Measurements from ENCODE around the gene SARNP.
A peak's percentile ranks its signal among the peaks of the same experiment; 100 is the strongest.
"Not testable (repeated sequence)": the region's sequence is repeated elsewhere in the genome, so short reads cannot be mapped to it uniquely, and the experiment has no call there.

The SARNP gene

DNA sequence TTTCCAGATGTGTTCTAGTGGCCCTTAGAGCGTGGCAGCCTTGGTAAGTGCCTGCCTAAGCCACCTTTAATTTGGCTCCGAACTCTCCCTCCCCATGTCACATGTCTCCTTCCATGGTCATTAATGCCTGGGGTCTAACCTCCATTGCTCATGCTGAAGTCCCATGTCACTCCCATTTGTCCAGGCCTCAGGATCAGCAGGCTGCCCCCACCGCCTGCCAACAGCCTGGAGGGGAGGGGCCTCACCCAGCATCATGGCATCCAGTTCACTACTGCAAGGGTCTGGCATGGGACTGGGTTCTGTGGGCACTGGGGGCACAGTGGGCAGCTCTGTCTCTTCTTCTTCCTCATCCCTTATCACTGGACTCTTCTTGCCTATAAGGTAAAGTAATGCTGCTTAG lies 20.8 kb upstream of the SARNP start:
- no peak for DNase-seq

DNA sequence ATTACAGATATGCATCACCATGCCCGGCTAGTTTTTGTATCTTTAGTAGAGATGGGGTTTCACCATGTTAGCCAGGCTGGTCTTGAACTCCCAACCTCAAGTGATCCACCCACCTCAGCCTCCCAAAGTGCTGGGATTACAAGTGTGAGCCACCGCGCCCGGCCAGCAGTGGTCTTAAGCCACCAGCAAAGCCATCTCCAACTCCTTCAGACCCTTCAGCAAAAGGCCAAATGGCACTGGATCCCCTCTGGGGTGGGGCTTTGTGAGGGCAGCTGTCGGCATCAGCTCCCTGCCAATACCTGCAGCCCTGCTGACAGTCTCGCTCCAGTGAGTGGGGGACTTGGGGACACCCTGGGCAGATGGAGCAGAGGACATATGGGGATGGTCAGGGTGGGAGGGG lies 16.9 kb upstream of the SARNP start:
- DNase-seq: not testable (repeated sequence)

- DNase-seq: no peak
Measured at GRCh38 chr12:55833056-55833455, 15.5 kb upstream of the SARNP start.

GRCh38 chr12:55831447-55831815 lies 13.9 kb upstream of the SARNP start:
- DNase-seq: no peak

DNA sequence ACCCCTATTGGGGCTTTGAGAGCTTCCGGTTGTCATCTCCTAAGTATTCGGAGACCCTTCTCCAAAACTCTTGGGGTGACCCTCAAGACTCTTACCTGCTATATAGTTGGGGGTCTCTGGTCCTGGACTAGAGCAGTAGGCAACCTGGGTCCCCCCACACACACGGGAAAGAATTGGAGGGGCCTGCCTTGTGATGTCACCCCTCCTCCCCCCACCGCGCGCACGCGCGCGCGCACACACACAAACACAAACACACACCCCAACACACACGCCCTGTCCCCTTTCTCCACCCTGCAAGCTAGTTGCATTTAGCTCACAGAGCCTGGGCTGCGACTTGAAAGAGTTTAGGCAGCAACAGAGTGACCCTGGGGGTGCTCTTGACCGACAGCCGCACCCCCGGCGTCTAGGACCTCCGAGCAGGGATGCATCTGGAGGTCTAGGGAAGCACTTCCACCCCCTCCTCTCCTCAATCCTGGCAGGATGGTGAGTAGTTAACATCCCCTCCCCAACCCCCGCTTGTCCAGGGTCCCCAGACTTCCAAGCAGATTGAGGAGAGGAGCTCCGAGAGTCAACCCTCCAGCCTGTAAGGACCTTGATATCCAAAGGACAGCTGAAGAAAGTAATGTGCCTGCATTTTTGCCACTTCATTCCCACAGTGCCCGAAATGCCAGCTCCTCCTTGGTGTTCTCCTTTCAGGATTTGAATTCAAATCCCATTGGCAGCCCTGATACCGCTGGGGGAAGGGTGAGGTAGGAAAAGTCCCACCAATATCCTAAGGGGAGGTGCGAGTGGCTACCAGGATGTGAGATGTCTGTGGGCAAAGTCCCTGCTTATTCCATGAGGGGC lies 13.3 kb upstream of the SARNP start:
- peak in 2 of 4 experiments; percentile 9 to 51 for DNase-seq

- DNase-seq: peak in 1 of 4 experiments; percentile 28
Measured at GRCh38 chr12:55829967-55830600, 12.6 kb upstream of the SARNP start.

DNA sequence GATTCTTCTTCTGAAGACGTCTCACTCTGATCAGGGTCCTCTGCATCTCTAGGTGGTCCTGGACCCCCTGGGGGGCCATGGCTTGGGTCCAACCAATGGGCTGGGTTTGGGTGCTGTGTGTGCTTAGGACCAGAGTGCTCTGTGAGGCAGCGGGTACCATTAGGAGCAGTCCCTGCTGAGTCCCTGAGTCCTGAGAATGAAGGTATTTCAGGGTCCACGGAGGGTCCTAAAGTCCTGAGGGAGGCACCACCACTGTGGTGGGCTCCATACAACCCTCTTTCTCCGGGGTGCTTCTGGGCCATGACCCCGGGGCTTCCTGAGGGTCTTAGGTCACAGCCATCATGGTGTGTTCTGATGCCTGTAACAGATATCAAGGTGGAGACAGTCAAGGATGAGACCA lies 10.8 kb upstream of the SARNP start:
- DNase-seq: no peak

- DNase-seq: no peak
Measured at GRCh38 chr12:55827806-55828205, 10.3 kb upstream of the SARNP start.

DNA sequence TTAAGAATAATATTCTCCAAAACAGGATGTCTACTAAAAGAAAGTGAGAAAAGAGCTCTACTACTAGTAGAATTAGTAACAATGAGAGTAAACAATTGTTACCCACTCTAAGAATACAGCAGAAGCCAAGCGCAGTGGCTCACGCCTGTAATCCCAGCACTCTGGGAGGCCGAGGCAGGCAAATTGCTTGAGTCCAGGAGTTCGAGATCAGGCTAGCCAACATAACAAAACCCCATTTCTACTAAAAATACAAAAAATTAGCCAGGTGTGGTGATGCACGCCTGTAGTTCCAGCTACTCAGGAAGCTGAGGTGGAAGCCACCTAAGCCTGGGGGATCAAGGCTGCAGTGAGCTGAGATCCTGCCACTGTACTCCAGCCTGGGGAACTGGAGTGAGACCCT lies 7.2 kb upstream of the SARNP start:
- DNase-seq: no peak

DNA sequence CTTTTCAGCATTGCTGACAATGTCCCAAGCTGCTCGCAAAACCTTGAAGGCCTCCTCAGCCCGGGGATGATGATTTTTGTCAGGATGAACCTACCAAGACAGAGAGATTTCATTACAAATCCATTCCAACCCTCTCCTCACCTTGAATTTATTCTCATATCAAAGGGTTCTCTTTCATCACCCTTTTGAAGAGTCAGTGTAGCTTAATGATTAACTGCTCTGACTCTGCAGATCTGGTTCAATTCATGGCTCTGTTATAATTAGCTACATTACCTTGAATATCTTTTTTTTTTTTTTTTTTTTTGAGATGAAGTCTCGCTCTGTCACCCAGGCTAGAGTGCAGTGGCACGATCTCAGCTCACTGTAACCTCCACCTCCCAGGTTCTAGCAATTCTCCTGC lies 5.9 kb upstream of the SARNP start:
- DNase-seq: no peak

DNA sequence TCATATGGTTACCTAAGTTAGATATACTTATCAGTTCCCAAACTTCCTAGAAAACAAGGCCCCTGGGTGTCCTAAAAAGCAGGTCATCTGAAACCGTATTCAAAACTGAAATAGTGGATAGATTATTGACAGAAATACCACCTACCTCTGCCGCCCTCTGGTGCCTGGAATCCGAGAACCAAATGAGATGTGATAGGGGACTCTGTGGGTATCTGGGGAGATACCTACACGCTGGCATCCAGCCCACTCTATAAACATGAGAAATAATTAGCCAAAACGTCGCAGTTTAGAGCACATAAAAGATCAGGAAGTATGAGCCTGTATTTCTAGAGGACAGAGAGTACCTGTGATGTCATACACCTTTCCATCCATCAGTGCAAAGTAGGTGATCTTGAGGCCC lies 4.7 kb upstream of the SARNP start:
- DNase-seq: no peak

- DNase-seq: no peak
Measured at GRCh38 chr12:55820679-55821078, 3.2 kb upstream of the SARNP start.

- no peak for DNase-seq
Measured at GRCh38 chr12:55818886-55819285, 1.4 kb upstream of the SARNP start.

DNA sequence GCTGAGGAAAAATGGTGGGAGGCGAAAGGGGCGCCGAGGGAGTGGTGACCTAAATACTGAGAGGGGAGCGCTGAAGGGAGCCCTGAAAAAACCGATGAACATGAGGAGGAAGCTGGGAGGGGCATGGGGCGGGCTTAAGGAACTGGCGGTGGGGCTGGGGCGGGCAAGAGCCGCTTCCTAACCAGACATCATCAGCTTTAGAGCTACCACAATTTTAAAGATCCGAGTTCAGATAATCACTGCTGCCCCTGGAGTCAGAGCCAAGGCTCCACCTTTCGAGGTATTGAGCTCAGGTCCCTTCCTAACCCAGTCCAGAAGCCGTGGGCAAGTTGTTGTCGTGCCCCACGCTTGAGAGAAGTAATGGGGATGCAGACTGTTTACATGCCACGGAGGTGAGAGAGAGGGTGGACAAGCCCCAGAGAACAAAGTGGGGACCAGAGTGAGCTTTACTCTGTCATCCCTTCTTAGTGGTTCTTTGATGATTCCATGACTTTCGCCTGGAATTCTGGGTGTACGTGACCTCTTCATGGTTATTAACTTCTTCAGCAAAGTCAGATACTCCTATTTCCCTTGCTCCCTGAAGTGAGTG lies 710 bp upstream of the SARNP start:
- DNase-seq: no peak

DNA sequence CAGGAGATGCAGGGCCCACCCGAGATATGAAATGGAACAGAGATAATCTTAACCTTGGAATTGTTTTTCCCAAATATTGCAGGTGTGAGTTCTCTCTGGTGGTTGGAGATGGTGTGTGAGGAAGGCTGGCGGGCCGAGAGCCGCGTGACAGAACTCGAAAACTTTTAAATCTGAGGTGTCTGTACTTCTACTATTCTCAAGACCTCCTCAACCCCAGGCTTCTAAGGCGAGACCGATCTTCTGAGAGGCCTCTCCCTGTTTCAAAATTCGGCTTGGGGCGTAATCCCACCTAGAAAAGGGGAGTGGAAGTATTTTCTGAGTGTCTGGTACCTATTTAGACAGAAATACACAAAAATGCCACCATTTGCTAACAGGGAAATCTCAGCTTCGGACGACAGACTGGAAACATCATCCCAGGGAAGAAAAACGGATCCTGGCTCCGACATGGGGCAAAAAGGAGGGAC lies 611 bp downstream of the SARNP start:
- DNase-seq: no peak

DNA sequence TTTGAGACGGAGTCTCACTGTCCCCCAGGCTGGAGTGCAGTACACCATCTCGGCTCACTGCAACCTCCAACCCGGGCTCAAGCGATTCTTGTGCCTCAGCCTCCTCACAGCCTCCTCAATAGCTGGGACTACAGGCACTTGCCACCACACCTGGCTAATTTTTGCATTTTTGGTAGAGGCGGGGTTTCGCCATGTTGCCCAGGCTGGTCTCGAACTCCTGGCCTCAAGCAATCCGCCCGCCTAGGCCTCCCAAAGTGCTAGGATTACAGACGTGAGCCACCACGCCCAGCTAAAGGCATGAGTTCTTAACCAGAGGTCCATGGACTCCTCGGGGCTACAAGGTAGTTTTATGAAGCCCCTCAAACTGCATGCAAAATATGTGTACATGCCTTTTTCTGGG lies 2.1 kb downstream of the SARNP start:
- DNase-seq: no peak

GRCh38 chr12:55814257-55814656 lies 3.3 kb downstream of the SARNP start:
- no peak for DNase-seq

DNA sequence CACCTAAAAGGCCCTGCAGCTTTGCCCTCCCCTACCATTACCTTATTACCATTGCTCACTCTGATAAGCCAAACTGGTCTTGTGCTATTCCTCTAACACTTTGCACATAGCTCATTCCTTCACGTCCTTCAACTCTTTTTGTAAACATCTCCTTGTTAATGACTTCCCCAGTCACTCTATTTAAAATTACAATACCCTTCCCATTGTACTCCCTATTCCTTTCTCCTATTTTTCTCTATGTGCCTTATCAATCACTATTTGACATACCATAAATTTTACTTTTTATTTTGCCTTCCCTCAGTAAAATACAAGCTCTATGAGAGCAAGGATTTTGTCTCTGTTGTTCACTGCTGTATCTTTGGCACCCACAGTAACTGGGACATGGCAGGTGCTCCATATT lies 5.4 kb downstream of the SARNP start:
- no peak for DNase-seq

DNA sequence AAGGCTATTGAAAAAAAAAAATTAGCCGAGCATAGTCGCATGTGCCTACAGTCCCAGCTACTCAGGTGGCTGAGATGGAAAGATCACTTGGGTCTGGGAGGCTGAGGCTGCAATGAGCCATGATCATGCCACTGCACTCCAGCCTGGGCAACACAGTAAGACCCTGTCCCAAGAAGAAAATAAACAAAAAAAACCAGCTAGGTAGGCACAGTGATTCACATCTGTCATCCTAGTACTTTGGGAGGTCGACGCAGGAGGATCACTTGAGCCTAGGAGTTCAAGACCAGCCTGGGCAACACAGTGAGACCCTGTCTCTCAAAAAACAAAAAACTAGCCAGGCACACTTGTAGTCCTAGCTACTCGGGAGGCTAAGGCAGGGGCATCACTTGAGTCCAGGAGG lies 8.2 kb downstream of the SARNP start:
- no peak for DNase-seq

GRCh38 chr12:55806982-55807381 lies 10.5 kb downstream of the SARNP start:
- DNase-seq: no peak

DNA sequence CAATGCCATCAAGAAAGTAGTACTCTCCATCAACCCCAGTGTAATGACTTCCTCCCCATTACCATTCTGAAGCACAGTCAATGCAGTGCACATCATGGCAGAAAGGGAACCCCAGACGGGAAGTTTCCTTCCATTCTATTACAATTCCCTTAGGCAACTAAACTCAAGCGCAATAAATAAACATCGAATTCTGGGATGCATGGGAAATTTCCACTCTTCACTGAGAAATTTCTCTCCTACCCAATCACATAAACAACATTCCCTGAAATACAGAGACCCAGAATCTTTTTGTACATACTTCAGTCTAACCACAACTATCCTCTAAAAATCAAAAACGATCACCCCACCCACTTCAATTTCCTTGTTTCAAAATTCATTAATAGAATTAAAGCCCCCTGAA lies 20.0 kb downstream of the SARNP start:
- DNase-seq: no peak

DNA sequence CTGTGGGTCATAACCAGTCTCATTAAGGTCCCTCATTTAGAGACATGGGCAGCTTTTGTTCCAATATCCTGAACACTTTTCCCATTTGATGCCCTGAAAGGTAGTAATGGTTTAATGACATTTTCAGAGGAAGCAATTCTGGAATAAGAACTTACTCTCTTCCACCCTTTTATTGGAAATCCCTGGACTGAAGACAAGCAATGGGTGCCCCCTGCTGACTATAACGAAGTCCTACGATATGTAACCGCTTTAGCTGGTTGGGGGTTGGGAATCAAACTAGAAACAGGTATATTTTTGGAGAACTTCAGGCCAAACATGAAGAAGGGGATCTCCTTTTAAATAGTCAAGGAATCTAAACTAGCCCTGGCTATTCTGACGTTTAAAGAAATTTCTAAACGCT lies 20.5 kb downstream of the SARNP start:
- DNase-seq: no peak

GRCh38 chr12:55795950-55796349 lies 21.6 kb downstream of the SARNP start:
- no peak for DNase-seq

DNA sequence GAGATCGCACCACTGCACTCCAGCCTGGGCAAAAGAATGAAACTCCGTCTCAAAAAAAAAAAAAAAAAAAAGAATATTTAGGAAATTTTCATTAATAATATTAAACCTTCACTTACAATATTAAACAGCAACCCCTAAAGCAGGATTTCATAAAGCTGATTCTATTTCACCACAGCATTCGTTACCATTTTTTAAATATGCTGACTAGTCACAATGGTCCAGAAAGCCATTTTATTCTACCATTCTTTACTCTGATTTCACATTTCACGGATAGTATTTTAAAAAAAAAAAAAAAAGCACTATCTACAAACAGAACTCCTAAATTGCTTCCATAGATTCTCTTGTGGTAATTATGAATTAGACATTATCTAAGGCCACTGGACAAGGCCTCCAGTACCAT lies 27.6 kb downstream of the SARNP start:
- DNase-seq: no peak

Data from activated naive CD4-positive, alpha-beta T cell (primary cell).